ENCODE results near the gene ADD2. TPM values are rescaled to one million over a fixed set of nuclear protein-coding genes. Genes with fewer than 3 reads are reported as not detected.

ADD2 gene
- polyA plus RNA-seq, 1 experiment = 0.12 TPM

DNA sequence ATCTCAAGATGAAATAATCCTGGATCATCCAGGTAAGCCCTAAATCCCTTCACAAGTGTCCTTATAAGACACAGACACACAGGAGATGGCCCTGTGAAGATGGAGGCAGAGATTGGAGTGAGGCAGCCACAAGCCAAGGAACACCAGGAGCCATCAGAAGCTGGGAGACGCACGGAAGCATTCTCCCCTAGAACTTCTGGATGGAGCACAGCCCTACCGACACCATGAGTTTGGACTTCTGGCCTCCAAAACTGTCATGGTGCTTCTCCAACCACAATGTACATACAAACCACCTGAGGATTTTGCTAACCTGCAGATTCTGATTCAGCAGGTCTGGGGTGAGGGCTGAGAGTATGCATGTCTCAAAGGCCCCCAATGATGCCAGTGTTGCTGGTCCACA, 42.5 kb downstream of the ADD2 start:
- DNase-seq (ENCODE audit: low read depth, low spot score) = no peak
- Histone ChIP-seq H3K9me3 (ENCODE audit: control insufficient read depth, insufficient read depth, low read length) (no peaks in the 10 kb centered on the region), H3K27me3 (ENCODE audit: control insufficient read depth, insufficient read depth, low read length) (peaks cover 3% of the 10 kb centered on the region), H3K4me3 (ENCODE audit: low read depth, low read length) (no peak overlapping the region), H3K27ac (ENCODE audit: low read depth, low read length) (no peak overlapping the region)
- TF ChIP-seq, protein P1, sequence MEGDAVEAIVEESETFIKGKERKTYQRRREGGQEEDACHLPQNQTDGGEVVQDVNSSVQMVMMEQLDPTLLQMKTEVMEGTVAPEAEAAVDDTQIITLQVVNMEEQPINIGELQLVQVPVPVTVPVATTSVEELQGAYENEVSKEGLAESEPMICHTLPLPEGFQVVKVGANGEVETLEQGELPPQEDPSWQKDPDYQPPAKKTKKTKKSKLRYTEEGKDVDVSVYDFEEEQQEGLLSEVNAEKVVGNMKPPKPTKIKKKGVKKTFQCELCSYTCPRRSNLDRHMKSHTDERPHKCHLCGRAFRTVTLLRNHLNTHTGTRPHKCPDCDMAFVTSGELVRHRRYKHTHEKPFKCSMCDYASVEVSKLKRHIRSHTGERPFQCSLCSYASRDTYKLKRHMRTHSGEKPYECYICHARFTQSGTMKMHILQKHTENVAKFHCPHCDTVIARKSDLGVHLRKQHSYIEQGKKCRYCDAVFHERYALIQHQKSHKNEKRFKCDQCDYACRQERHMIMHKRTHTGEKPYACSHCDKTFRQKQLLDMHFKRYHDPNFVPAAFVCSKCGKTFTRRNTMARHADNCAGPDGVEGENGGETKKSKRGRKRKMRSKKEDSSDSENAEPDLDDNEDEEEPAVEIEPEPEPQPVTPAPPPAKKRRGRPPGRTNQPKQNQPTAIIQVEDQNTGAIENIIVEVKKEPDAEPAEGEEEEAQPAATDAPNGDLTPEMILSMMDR (IDR thresholded peaks at IDR 0.05; ENCODE audit: low read depth, low read length) = no peak
- ChIA-PET POLR2A (no interaction called here), CTCF (no interaction called here)

DNA sequence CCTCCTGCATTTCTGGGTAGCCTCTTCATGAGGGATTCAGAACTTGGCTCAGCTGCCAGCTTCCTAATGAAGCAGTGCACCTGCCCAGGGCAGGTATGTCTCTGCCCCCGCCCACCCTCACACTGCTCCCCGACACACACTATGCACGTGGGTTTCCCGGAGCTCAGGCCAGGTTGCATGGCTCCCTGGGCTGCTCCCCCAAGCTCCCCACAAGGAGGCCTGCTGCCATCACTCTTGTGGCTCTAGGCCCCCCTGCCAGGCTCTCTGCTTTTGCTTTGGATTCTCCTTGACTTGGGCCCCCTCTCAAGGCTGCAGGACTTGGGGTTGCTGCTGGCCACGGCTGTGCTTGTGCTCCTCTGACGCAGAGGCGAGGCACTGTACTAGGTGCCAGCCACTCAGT, 43.6 kb downstream of the ADD2 start:
- TF ChIP-seq, protein P1 (IDR thresholded peaks at IDR 0.05; ENCODE audit: low read depth, low read length) = no peak
- ChIA-PET CTCF (no interaction called here), POLR2A (no interaction called here)
- no peaks in the 10 kb centered on the region for H3K9me3 ChIP-seq (ENCODE audit: control insufficient read depth, insufficient read depth, low read length)
- no peak for DNase-seq (ENCODE audit: low read depth, low spot score)
- no peak overlapping the region for H3K27ac ChIP-seq (ENCODE audit: low read depth, low read length)
- H3K27me3 ChIP-seq (ENCODE audit: control insufficient read depth, insufficient read depth, low read length) = peaks cover 3% of the 10 kb centered on the region
- no peak overlapping the region for H3K4me3 ChIP-seq (ENCODE audit: low read depth, low read length)

DNA sequence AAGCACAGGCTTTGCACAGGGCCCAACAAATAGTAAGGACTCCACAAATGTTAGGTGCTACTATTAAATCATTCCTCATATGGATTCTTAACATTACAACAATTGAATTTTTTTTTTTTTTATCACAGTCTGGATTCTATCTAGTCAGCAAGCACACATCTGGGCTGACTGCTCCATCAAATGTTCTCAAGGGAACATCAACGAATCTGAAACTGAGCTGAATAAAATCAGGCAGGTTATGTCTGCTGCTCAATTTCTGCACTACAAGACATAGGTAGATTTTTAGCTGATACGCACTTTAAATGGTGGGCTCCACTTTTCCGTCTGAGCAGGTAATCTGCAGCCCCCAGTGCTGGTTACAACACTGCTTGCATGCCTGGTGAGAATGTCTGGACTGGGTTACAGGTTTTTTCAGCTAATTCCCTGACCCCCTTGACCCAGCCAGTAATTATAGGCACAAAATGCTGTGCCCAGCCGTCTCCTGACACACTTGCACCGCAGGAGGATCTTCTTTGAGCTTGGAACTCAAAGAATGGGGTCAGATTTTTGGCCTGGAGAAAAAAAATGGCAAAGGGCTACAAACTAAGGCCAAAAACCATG, 44.6 kb downstream of the ADD2 start:
- H3K27ac ChIP-seq (ENCODE audit: low read depth, low read length) = no peak overlapping the region
- no peak overlapping the region for H3K4me3 ChIP-seq (ENCODE audit: low read depth, low read length)
- POLR2A ChIA-PET = interaction anchor here (0.6 kb wide), 1 partner anchor 461 kb away, joined by 5 read pairs; no protein-coding TSS in a partner anchor
- peaks cover 3% of the 10 kb centered on the region for H3K27me3 ChIP-seq (ENCODE audit: control insufficient read depth, insufficient read depth, low read length)
- CTCF ChIA-PET = no interaction called here
- H3K9me3 ChIP-seq (ENCODE audit: control insufficient read depth, insufficient read depth, low read length) = no peaks in the 10 kb centered on the region
- no peak for DNase-seq (ENCODE audit: low read depth, low spot score)
- TF ChIP-seq, protein P1 (IDR thresholded peaks at IDR 0.05; ENCODE audit: low read depth, low read length) = no peak

DNA sequence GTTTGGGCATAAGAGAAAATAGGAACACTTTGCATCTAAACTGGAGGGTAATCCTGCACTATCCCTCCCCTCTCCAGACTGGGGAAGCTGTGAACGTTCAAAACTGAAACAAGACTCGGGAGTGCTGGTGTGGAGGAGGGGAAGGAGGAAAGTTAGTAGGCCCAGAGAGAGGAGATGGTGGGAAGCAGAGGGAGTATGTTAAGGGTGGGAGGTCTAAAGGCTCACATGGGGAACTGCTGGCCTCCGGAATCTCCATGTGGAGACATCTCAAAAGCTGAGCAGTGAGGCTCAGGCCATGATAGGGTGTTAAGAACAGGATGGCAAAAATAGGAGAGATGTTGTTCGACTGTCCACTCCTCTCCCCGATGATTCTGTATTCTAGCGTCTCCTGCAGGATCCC, 47.9 kb downstream of the ADD2 start:
- POLR2A ChIA-PET = no interaction called here
- H3K4me3 ChIP-seq (ENCODE audit: low read depth, low read length) = no peak overlapping the region
- no peak overlapping the region for H3K27ac ChIP-seq (ENCODE audit: low read depth, low read length)
- TF ChIP-seq, protein P1 (IDR thresholded peaks at IDR 0.05; ENCODE audit: low read depth, low read length) = no peak
- no peak for DNase-seq (ENCODE audit: low read depth, low spot score)
- no peaks in the 10 kb centered on the region for H3K9me3 ChIP-seq (ENCODE audit: control insufficient read depth, insufficient read depth, low read length)
- CTCF ChIA-PET = no interaction called here
- H3K27me3 ChIP-seq (ENCODE audit: control insufficient read depth, insufficient read depth, low read length) = peaks cover 5% of the 10 kb centered on the region

DNA sequence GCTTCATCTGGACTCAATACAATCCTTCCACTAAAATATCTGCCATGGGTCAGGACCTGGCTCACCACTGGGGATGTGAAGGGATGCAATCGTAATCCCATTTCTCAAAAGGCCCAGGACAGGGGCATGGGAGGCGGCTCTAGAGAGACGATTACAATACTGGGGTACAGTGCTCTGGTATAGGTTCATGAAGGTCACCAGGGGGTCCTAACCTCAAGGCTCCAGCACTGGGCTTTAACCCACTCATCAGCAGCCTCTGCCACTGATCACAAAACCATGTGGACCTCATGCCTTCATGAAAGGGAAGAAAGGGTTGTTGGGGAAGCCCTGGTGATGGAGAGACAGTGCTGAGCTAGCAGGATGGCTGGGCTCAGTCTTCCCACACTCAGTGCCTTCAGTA, 48.8 kb downstream of the ADD2 start:
- TF ChIP-seq, protein P1 (IDR thresholded peaks at IDR 0.05; ENCODE audit: low read depth, low read length) = no peak
- H3K27me3 ChIP-seq (ENCODE audit: control insufficient read depth, insufficient read depth, low read length) = peaks cover 5% of the 10 kb centered on the region
- no peaks in the 10 kb centered on the region for H3K9me3 ChIP-seq (ENCODE audit: control insufficient read depth, insufficient read depth, low read length)
- no peak for DNase-seq (ENCODE audit: low read depth, low spot score)
- no peak overlapping the region for H3K4me3 ChIP-seq (ENCODE audit: low read depth, low read length)
- H3K27ac ChIP-seq (ENCODE audit: low read depth, low read length) = no peak overlapping the region
- CTCF ChIA-PET = no interaction called here
- POLR2A ChIA-PET = no interaction called here
